Adrenal gland (tissue), 12 donors: ENCODE results near the gene TCEA2. TPM values are rescaled to one million over a fixed set of nuclear protein-coding genes. Genes with fewer than 3 reads are reported as not detected.

ENCODE experiments used
- DNase-seq, 7 donors: peaks; one replicate each; pipeline ENCODE4 v3.0.0-alpha.2; 2019 to 2020
- H3K27ac ChIP-seq, 5 donors: fragments of 200-600 bp; sonication (generic) in 4 of 5; 1 replicate in 3 of 5; 2 replicates in 2 of 5; pipeline versions ENCODE4 v1.5.1 to v1.8.0; 2016 to 2020; ENCODE audit warnings: mild to moderate bottlenecking in 1 of 5
- H3K27me3 ChIP-seq: fragments of 200-600 bp; 2 replicates; pipeline ENCODE4 v1.8.0; 2021
- H3K36me3 ChIP-seq, 2 donors: fragments of 200-600 bp; replicated peaks in 1 of 2; 1 replicate in 1 of 2; 2 replicates in 1 of 2; pipeline versions ENCODE4 v1.5.1 to v1.8.0; 2018 to 2022
- H3K4me1 ChIP-seq, 2 donors: fragments of 200-600 bp; replicated peaks in 1 of 2; 1 replicate in 1 of 2; 2 replicates in 1 of 2; pipeline versions ENCODE4 v1.5.1 to v1.8.0; 2018 to 2021
- H3K4me3 ChIP-seq, 4 donors: fragments of 200-600 bp; sonication (generic) in 3 of 4; one replicate each; pipeline ENCODE4 v1.5.1; 2016 to 2018
- H3K9me3 ChIP-seq, 3 donors: fragments of 200-600 bp; sonication (generic) in 1 of 3; replicated peaks in 1 of 3; 1 replicate in 2 of 3; 2 replicates in 1 of 3; pipeline versions ENCODE4 v1.5.1 to v1.8.0; 2016 to 2021
- CTCF ChIP-seq, 6 experiments: fragments of 450-650 bp in 4 of 6; fragments of 200-600 bp in 2 of 6; sonication (generic) in 1 of 6; IDR thresholded peaks; 1 replicate in 5 of 6; 2 replicates in 1 of 6; pipeline versions ENCODE4 v1.5.1 to v1.8.0; 2016 to 2021; ENCODE audit warnings: antibody characterized with exemption in 6 of 6, mild to moderate bottlenecking in 2 of 6, moderate library complexity in 1 of 6
- POLR2A ChIP-seq, 2 donors: fragments of 450-650 bp; IDR thresholded peaks; one replicate each; pipeline ENCODE4 v1.6.1; 2017; ENCODE audit warnings: antibody characterized with exemption in 2 of 2, mild to moderate bottlenecking in 2 of 2, moderate library complexity in 1 of 2
- WGBS, 4 donors: extraction: QIAGEN DNeasy Blood & Tissue Kit in 2 of 4; methylation state at CpG; one replicate each; pipeline versions ENCODE4 v1.1.5 to v1.1.7; 2013 to 2017; 5-methylcytosine and 5-hydroxymethylcytosine counted together
- intact Hi-C, 2 donors: fragments of 100-400 bp; cut with DNase I; formaldehyde crosslinking; loops; one replicate each; pipeline versions ENCODE4 v1.14.1 to v1.15.0; 2022 to 2023
- polyA plus RNA-seq, 3 donors: library from polyadenylated mRNA; stranded (reverse); fragments of 200-250 nt in 2 of 3; fragments of 350-450 nt in 1 of 3; fragmentation: Illumina TruSeq in 1 of 3; extraction: RNeasy Lipid Tissue Mini Kit (QIAGEN cat#74804) in 1 of 3; gene quantifications; one replicate each; pipeline ENCODE4 v1.2.3, GENCODE V29; 2013 to 2014
- total RNA-seq, 9 donors: library from RNA; depleted of rRNA in 4 of 9; stranded (reverse); fragments of >200 nt in 4 of 9; fragments of 120-200 nt in 1 of 9; fragmentation: NEBNext Ultra II Directional in 1 of 9; extraction: Animal tissue kit (Norgen Biotek cat#: 25700) in 1 of 9; gene quantifications; one replicate each; pipeline versions ENCODE4 v1.1.0 to v1.2.4, GENCODE V29; 2013 to 2023
- donor health status: healthy with polysubstance abuse.
- donor health status: Bipolar disorder and iron deficiency.
- donor health status: DM: yes; HTN: yes; CAD: no.
- donor health status: DM: no; HTN: no; CAD: no.
- donor health status: DM: no; HTN: no; CAD: no.
- donor health status: DM: yes; HTN: yes; CAD: no.

TCEA2 gene
- total and polyA plus RNA-seq, 12 donors = 12.6 to 184 (median 53.7) TPM

- Histone ChIP-seq H3K36me3 (no peaks in the 10 kb centered on the region), H3K4me1 (peaks cover 20 to 26% of the 10 kb centered on the region in 2 donors), H3K27ac (no peak overlapping the region), H3K4me3 (no peak overlapping the region), H3K9me3 (no peaks in the 10 kb centered on the region), H3K27me3 (no peaks in the 10 kb centered on the region)
- WGBS, 4 donors = 54 to 60% (median 58%) methylated on average over 18 to 27 of the region's 27 CpGs
- intact Hi-C loops = no loop called here
- TF ChIP-seq POLR2A (IDR thresholded peaks at IDR 0.05) = no peak
- TF ChIP-seq CTCF (IDR thresholded peaks at IDR 0.05) = no peak
- no peak for DNase-seq
Observed at GRCh38 chr20:64065062-64065973, 2.3 kb downstream of the TCEA2 start.

GRCh38 chr20:64065974-64066343 is 3.0 kb downstream of the TCEA2 start:
- TF ChIP-seq POLR2A (IDR thresholded peaks at IDR 0.05) (no peak), CTCF (IDR thresholded peaks at IDR 0.05) (no peak)
- WGBS, 4 donors = 29 to 100% (median 43%) methylated on average over 1 to 5 of the region's 5 CpGs
- H3K4me1 ChIP-seq = peaks cover 20 to 26% of the 10 kb centered on the region in 2 donors
- no peak overlapping the region for H3K27ac ChIP-seq
- H3K27me3 ChIP-seq = no peaks in the 10 kb centered on the region
- no peak overlapping the region for H3K4me3 ChIP-seq
- intact Hi-C loops = no loop called here
- DNase-seq = peak in 3 of 7 donors; percentile 40 to 72 (median 46)
- no peaks in the 10 kb centered on the region for H3K9me3 ChIP-seq
- H3K36me3 ChIP-seq = no peaks in the 10 kb centered on the region

GRCh38 chr20:64067005-64067632 is 4.1 kb downstream of the TCEA2 start:
- 69 to 82% (median 76%) methylated on average over 4 to 6 of the region's 6 CpGs for WGBS, 4 donors
- Histone ChIP-seq H3K4me1 (peaks cover 20 to 25% of the 10 kb centered on the region in 2 donors), H3K36me3 (no peaks in the 10 kb centered on the region), H3K27ac (no peak overlapping the region), H3K4me3 (no peak overlapping the region), H3K27me3 (no peaks in the 10 kb centered on the region), H3K9me3 (no peaks in the 10 kb centered on the region)
- TF ChIP-seq POLR2A (IDR thresholded peaks at IDR 0.05) (no peak), CTCF (IDR thresholded peaks at IDR 0.05) (no peak)
- intact Hi-C loops = no loop called here
- no peak for DNase-seq

DNA sequence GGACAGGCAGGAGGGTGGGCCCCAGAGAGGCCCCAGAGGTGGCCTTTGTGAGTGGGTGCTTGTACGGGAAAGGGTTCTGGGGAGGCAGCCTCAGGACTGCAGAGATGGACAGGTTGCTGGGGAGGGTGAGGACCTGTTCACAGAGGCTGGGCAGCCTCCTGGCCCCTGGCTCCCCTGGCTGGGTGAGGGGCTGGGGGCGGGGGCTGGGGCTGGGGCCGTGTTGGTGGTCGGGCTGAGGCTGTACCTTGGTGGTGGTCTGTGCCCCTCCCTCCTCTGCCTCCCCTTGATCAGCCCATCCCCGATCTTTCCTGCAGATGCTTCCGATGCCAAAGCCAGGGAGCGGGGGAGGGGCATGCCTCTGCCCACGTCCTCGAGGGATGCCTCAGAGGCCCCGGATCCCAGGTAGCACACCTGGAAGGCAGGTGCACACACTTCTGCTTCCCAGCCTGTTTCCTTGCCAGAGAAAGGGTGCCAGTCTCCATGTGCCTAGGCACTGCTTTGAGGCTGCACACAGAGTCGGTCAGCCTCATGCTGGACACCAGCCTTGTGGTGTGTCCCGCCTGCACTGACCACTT is 4.8 kb downstream of the TCEA2 start:
- 73 to 83% (median 79%) methylated on average over 3 to 12 of the region's 12 CpGs for WGBS, 4 donors
- TF ChIP-seq CTCF (IDR thresholded peaks at IDR 0.05) = no peak
- no peak for TF ChIP-seq POLR2A (IDR thresholded peaks at IDR 0.05)
- Histone ChIP-seq H3K27me3 (no peaks in the 10 kb centered on the region), H3K4me1 (peaks cover 15 to 19% of the 10 kb centered on the region in 2 donors), H3K36me3 (no peaks in the 10 kb centered on the region), H3K9me3 (no peaks in the 10 kb centered on the region), H3K27ac (no peak overlapping the region), H3K4me3 (no peak overlapping the region)
- intact Hi-C loops = no loop called here
- DNase-seq = no peak
